PC-9 (cell line): ENCODE results near the gene PTPRG. TPM values are rescaled to one million over a fixed set of nuclear protein-coding genes. Genes with fewer than 3 reads are reported as not detected.

Source experiments
- BruUV-seq: library from RNA; stranded (reverse); fragments of 400-500 nt; replicated peaks from 2 replicates; lab custom pipeline; 2021; lab: Mats Ljungman, UMichigan
- CTCF ChIA-PET: fragments of 300-600 bp; sonication (Branson Sonifier 250); formaldehyde crosslinking; loops from one replicate; lab custom pipeline; 2022; ENCODE audit warnings: antibody characterized with exemption; lab: Charles Lee
- POLR2A ChIA-PET: fragments of 300-600 bp; sonication (Branson Sonifier 250); formaldehyde crosslinking; loops from one replicate; lab custom pipeline; 2022; ENCODE audit warnings: antibody characterized with exemption; ENCODE audit not compliant: unreplicated experiment; lab: Charles Lee
- DNase-seq, 2 experiments: peaks; one replicate each; pipeline versions ENCODE4 v3.0.0 to v3.0.0-alpha.2; 2015 to 2022; ENCODE audit warnings: mixed read lengths in 1 of 2
- H2AFZ ChIP-seq: fragments of 200-600 bp; sonication (generic); 2 replicates; pipeline ENCODE4 v1.8.1; 2017; ENCODE audit warnings: antibody characterized with exemption
- H3F3A ChIP-seq: fragments of 200-600 bp; sonication (generic); 2 replicates; pipeline ENCODE4 v1.8.1; 2017; ENCODE audit warnings: antibody characterized with exemption, mild to moderate bottlenecking, low read depth; ENCODE audit not compliant: insufficient read depth
- H3K27ac ChIP-seq: fragments of 200-600 bp; sonication (generic); 2 replicates; pipeline ENCODE4 v1.6.1; 2016; ENCODE audit warnings: mixed run types
- H3K27me3 ChIP-seq: fragments of 200-600 bp; sonication (generic); 2 replicates; pipeline ENCODE4 v1.6.1; 2016; ENCODE audit warnings: low read depth, mixed run types; ENCODE audit not compliant: insufficient read depth
- H3K36me3 ChIP-seq: fragments of 200-600 bp; sonication (generic); 2 replicates; pipeline ENCODE4 v1.6.1; 2016; ENCODE audit warnings: low read depth, mixed run types
- H3K4me1 ChIP-seq: fragments of 200-600 bp; sonication (generic); replicated peaks from 2 replicates; pipeline ENCODE4 v1.6.1; 2016; ENCODE audit warnings: mixed run types; ENCODE audit not compliant: insufficient read depth
- H3K4me2 ChIP-seq: fragments of 200-600 bp; sonication (generic); 2 replicates; pipeline ENCODE4 v1.6.1; 2017; ENCODE audit warnings: mixed run types
- H3K4me3 ChIP-seq: fragments of 200-600 bp; sonication (generic); 2 replicates; pipeline ENCODE4 v1.6.1; 2016; ENCODE audit warnings: mixed run types
- H3K79me2 ChIP-seq: fragments of 200-600 bp; sonication (generic); 2 replicates; pipeline ENCODE4 v1.6.1; 2017; ENCODE audit warnings: low read depth, mixed run types
- H3K9me2 ChIP-seq: fragments of 200-600 bp; sonication (generic); 2 replicates; pipeline ENCODE4 v1.8.1; 2017; ENCODE audit warnings: mild to moderate bottlenecking; ENCODE audit not compliant: insufficient read depth
- H3K9me3 ChIP-seq: fragments of 200-600 bp; sonication (generic); 2 replicates; pipeline ENCODE4 v1.8.1; 2016; ENCODE audit warnings: low read depth; ENCODE audit not compliant: insufficient read depth
- H4K20me1 ChIP-seq: fragments of 200-600 bp; sonication (generic); 2 replicates; pipeline ENCODE4 v1.8.1; 2017; ENCODE audit not compliant: insufficient read depth
- EZH2 ChIP-seq: fragments of 200-600 bp; sonication (generic); IDR thresholded peaks from 2 replicates; pipeline ENCODE4 v1.8.0; 2017; ENCODE audit warnings: antibody characterized with exemption, low read depth
- intact Hi-C: fragments of 100-400 bp; cut with micrococcal nuclease; formaldehyde crosslinking; loops from one replicate; pipeline ENCODE4 v1.10.0; 2022; ENCODE audit not compliant: unreplicated experiment
- total RNA-seq: library from RNA; stranded (reverse); gene quantifications from 2 replicates; pipeline ENCODE4 v1.2.3, GENCODE V29; 2021
- TF ChIP-seq, protein P1 (sequence below): fragments of 200-600 bp; sonication (generic); conservative IDR thresholded peaks from 2 replicates; pipeline ENCODE4 v1.6.1; 2017; ENCODE audit warnings: mixed run types, antibody characterized with exemption, mild to moderate bottlenecking, moderate library complexity

Gene PTPRG
- total RNA-seq, 1 experiment from 2014 or later, result 32.9 TPM

DNA sequence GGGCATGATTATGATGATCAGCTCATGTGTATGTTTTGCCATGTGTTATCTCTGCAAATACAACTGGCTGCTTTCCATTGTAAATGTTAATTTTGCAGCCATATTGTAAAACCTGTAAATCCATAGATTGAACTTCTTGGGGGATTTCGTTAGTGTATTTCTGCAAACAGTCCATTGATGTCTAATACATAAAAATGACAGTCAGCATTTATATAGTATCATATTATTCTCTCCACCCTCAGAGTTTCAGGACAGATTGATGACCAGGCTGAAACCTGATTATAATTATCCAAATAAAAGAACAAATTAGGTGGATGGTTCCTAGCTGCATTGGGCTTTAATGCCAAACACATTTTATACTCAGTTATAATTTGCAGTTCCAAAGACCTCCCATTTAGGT is 535.1 kb downstream of the PTPRG start:
- BruUV-seq, result no TSS peak
- CTCF ChIA-PET, result no interaction called here

DNA sequence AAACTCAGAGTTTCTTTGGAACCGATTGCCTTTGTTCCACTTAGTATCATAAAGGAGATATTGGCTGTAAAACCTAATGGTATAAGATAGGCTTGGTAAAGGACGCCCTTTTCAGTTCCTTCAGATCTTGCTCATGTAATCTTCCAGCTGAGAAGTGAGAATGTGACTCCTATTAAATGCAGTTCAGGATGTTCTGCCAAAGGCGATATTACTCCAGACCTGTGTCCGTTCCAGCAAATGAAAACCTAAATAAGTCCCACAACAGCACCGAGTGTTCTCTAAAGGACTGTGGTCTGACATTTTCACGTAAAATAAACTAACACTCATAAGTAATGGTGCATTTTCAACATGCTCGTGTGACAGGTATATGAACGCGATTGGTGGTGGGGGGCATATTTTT is 535.8 kb downstream of the PTPRG start:
- Histone ChIP-seq H3K9me3 (no peaks in the 10 kb centered on the region), H3K79me2 (no peaks in the 10 kb centered on the region), H3K4me3 (no peak overlapping the region), H2AFZ (no peak overlapping the region), H3K9me2 (no peaks in the 10 kb centered on the region), H3K36me3 (no peaks in the 10 kb centered on the region), H3K27ac (no peak overlapping the region), H4K20me1 (no peaks in the 10 kb centered on the region), H3F3A (no peaks in the 10 kb centered on the region), H3K27me3 (no peaks in the 10 kb centered on the region), H3K4me2 (no peak overlapping the region), H3K4me1 (no peaks in the 10 kb centered on the region)
- CTCF ChIA-PET, result no interaction called here
- DNase-seq, result no peak
- no peak for TF ChIP-seq EZH2
- TF ChIP-seq, protein P1, sequence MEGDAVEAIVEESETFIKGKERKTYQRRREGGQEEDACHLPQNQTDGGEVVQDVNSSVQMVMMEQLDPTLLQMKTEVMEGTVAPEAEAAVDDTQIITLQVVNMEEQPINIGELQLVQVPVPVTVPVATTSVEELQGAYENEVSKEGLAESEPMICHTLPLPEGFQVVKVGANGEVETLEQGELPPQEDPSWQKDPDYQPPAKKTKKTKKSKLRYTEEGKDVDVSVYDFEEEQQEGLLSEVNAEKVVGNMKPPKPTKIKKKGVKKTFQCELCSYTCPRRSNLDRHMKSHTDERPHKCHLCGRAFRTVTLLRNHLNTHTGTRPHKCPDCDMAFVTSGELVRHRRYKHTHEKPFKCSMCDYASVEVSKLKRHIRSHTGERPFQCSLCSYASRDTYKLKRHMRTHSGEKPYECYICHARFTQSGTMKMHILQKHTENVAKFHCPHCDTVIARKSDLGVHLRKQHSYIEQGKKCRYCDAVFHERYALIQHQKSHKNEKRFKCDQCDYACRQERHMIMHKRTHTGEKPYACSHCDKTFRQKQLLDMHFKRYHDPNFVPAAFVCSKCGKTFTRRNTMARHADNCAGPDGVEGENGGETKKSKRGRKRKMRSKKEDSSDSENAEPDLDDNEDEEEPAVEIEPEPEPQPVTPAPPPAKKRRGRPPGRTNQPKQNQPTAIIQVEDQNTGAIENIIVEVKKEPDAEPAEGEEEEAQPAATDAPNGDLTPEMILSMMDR, result no peak
- POLR2A ChIA-PET, result no interaction called here
- BruUV-seq, result no TSS peak
- intact Hi-C loops, result no loop called here

More for the DNA sequence above, 535.1 kb downstream of the PTPRG start:
- intact Hi-C loops, result no loop called here
- H3K27me3 ChIP-seq, result no peaks in the 10 kb centered on the region
- H3K4me2 ChIP-seq, result no peak overlapping the region
- H3K9me2 ChIP-seq, result no peaks in the 10 kb centered on the region
- TF ChIP-seq, protein P1, result no peak
- TF ChIP-seq EZH2, result no peak
- no peaks in the 10 kb centered on the region for H3K36me3 ChIP-seq
- H3K4me3 ChIP-seq, result no peak overlapping the region
- no peaks in the 10 kb centered on the region for H3K79me2 ChIP-seq
- no peak overlapping the region for H3K27ac ChIP-seq
- H3K9me3 ChIP-seq, result no peaks in the 10 kb centered on the region
- no peak for DNase-seq
- no peak overlapping the region for H2AFZ ChIP-seq
- no peaks in the 10 kb centered on the region for H3K4me1 ChIP-seq
- H4K20me1 ChIP-seq, result no peaks in the 10 kb centered on the region
- POLR2A ChIA-PET, result no interaction called here
- H3F3A ChIP-seq, result no peaks in the 10 kb centered on the region

DNA sequence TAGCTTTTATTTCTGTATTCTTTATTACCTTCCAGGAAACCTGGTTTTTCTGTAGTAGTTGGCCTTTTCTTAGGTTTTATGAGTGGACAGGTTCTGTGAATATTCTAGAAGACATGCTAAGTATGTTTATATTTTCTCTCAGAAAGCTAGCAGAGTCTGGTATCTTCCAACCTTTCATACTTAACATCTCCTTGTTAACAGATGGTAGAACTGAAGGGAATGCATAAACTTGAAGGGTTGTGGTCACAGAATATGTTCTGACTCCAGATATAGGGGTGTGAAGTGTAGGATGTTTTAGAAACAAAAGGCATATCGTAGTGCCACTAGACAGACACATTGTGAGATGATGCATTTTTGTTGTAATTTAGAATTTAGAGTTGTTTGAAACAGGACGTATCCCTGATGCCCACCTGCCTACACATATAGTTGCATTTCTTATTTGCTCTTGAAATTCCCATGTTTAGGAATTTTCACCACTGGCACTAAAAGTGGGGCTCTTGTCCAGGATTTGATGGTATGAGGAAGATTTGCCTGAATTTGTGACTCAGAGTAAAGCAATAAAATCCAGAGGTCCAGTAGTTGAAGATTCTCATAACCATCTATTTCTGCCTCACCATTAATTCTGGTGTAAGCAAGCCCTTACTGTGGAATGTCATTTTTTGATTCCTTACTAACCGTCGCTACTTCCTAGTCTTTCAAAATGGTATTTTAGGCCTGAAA is 537.4 kb downstream of the PTPRG start:
- POLR2A ChIA-PET, result no interaction called here
- TF ChIP-seq EZH2, result no peak
- TF ChIP-seq, protein P1, result no peak
- H3K4me1 ChIP-seq, result no peaks in the 10 kb centered on the region
- intact Hi-C loops, result no loop called here
- no peaks in the 10 kb centered on the region for H3K9me3 ChIP-seq
- CTCF ChIA-PET, result no interaction called here
- H2AFZ ChIP-seq, result no peak overlapping the region
- no peaks in the 10 kb centered on the region for H3K9me2 ChIP-seq
- no peaks in the 10 kb centered on the region for H3F3A ChIP-seq
- H3K27ac ChIP-seq, result no peak overlapping the region
- no peak overlapping the region for H3K4me2 ChIP-seq
- DNase-seq, result no peak
- no peaks in the 10 kb centered on the region for H3K79me2 ChIP-seq
- no peak overlapping the region for H3K4me3 ChIP-seq
- no peaks in the 10 kb centered on the region for H3K27me3 ChIP-seq
- no peaks in the 10 kb centered on the region for H4K20me1 ChIP-seq
- no TSS peak for BruUV-seq
- H3K36me3 ChIP-seq, result no peaks in the 10 kb centered on the region
